HG03460 (cell line): ENCODE results near the gene XNDC1N.
"Not testable (repeated sequence)": the region's sequence is repeated elsewhere in the genome, so short reads cannot be mapped to it uniquely, and the experiment has no call there.

Experiments
- ATAC-seq: cut with Tn5 transposase; IDR thresholded peaks from one replicate; pipeline ENCODE4 v1.9.1; 2021; ENCODE audit not compliant: unreplicated experiment

Gene XNDC1N

GRCh38 chr11:71933141-71933933 lies 4.9 kb upstream of the XNDC1N start:
- no peak for ATAC-seq

DNA sequence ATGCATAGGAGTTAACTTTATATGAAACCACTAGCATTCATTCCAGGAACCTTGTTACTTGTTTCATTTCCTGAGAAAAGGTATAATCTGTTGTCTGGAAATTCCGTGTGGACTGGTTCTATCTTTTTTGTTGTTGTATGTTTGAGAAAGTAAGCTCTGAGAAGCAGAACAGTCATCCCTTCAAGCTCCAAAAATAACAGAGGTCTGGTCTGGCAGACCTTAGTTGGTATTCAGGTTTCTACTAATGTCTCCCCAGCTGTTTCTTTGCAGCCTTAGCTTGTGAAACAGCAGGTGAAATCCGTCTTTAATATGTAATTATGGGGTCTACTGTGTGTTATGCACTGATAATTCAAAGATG lies 2.8 kb upstream of the XNDC1N start:
- no peak for ATAC-seq

DNA sequence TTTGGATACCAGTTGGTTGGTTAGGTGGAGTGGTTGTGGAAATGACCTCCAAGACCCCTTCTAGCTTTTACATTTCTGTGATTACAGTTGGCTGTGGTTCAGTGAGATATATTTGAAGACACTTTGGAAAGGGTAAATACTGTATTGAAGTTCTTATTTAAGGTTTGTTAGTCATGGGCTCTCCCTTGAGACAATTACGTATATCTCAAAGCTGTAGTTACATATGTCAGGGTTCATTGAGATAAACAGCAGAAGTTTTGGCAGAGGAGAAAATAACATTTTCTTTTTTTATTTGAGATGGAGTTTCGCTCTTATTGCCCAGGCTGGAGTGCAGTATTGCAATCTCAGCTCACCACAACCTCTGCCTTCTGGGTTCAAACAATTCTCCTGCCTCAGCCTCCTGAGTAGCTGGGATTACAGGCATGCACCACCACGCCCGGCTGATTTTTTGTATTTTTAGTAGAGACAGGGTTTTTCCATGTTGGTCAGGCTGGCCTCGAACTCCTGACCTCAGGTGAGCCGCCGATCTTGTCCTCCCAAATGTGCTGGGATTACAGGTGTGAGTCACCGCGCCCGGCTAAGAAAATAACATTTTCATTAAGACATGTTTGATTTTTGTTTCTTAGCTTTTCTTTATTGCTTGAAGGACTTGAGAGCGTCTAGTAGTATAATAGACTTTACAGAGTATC lies 2.3 kb upstream of the XNDC1N start:
- no peak for ATAC-seq

DNA sequence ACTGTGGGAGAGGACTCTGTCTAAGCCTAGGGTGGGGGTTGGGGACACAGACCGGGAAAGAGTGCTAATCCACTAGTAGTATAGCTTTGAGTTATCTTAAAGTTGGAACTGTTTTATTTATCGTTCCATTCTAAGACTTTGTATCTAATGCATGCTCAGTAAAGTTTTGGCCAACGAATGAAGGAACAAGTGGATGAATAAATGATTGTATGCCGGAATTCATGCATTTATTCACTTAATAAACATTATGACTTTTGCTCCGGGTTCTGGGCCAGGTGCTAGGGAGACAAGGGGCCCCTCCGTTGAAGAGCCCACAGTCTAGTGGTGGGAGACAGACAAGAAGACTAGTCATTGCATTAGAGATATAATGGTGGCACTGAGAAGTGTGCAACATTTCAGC lies 1.1 kb upstream of the XNDC1N start:
- ATAC-seq, result no peak

DNA sequence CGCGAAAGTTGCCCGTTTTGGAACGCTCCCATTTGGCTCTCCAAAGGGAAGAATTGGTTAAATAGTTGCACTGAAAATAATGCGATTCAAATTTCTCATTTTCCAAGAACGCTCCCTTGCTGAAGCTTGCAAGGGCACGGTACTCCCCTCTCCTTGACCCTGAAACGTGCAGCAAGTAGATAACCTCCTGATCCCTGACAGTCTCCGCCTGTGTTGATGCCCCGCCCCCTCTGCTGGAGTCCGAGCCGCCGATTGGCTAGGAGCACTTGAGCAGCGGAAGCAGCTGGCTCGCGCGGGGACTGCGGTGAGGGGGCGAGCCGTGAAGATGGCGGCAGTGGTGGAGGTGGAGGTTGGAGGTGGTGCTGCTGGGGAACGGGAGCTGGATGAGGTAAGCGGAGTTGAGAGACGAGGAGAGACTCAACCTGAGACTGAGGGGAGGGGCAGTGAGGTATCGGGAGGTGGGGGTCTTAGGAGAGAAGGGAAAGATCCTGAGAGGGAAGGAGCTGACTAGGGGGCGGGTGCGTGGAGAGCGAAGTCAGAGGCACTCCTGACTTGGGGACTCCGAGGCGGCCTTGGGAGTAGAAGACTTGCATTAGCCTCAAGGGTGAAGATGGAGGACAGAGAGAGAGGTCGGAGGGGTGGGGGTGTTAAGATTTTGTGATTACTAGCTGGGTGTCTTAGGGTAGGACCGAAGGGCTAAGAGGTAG lies 496 bp upstream of the XNDC1N start, which contains the start of gene RNF121:
RNF121 (plus strand) TSS at position 310 of the 707 bp plus-strand sequence; CDS start at position 326, 16 bp downstream.
- ATAC-seq, result peak; percentile 75

DNA sequence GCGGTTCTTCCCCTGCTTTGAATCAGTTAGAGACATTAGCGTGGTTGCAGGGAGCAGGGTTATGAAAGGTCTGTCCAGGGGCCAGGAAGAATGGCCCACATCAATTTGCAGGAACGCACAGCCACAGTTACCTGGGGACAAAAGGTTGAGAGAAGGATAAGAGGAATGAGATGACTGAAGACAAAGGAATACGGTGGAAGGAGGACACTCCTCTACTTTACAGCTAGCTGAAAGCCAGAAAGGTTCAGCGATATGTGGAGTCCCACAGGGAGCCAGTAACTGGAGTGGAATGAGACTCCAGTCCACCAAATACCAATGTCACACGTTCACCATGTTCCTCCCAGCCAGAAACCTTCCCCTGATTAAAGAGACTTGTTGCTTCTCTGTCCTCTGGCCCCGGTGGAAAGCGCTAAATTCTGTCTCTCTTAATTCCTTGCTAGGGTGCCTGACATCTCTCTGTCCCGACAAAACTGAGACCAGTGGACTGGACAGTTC lies 10.7 kb downstream of the XNDC1N start:
- ATAC-seq, result no peak

DNA sequence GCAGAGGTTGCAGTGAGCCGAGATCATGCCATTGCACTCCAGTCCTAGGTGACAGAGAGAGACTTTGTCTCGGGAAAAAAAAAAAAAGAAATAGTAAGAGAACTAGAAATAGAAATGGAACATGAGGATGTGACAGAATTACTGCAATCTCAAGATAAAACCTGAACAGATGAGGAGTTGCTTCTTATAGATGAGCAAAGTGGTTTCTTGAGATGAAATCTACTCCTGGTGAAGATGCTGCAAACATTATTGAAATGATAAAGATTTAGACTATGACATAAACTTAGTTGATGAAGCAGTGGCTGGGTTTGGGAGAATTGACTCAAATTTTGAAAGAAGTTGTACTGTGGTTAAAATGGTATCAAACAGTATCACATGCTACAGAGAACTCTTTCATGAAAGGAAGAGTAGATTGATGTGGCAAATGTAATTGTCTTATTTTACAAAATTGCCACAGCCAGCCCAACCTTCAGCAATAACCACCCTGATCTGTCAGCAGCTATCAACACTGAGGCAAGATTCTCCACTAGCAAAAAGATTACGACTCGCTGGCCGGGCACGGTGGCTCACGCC lies 13.7 kb downstream of the XNDC1N start:
- ATAC-seq, result no peak

GRCh38 chr11:71913756-71914526 lies 14.5 kb downstream of the XNDC1N start:
- no peak for ATAC-seq

DNA sequence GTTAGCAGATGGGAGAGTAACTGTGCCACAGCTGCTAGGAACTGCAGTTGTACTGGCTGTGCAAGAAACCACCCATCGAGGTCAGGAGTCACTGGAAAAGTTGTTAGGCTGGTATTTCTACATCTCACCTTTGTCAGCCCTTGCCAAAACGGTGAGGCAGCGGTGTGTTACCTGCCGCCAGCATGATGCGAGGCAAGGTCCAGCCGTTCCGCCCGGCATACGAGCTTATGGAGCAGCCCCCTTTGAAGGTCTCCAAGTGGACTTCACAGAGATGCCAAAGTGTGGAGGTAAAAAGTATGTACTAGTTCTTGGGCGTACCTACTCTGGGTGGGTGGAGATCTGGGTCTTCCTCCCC lies 16.4 kb downstream of the XNDC1N start:
- ATAC-seq, result not testable (repeated sequence)

GRCh38 chr11:71911321-71911985 lies 16.9 kb downstream of the XNDC1N start:
- not testable (repeated sequence) for ATAC-seq

DNA sequence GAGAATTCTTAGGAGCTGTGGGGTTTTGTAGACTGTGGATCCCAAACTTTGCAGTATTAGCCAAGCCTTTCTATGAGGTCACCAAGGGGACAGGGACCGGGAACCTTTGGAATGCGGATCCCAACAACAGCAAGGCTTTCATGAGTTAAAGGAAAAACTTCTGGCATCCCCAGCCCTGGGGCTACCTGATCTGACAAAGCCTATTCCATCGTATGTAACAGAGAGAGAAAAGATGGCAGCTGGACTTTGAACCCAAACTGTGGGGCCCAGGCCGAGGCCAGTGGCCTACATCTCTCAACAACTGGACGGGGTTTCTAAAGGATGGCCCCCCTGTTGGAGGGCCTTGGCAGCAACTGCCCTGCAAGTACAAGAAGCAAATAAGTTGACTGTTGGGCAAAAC lies 17.6 kb downstream of the XNDC1N start:
- not testable (repeated sequence) for ATAC-seq

- no peak for ATAC-seq
Measured at GRCh38 chr11:71908218-71908617, 20.2 kb downstream of the XNDC1N start.

GRCh38 chr11:71901137-71901536 lies 27.3 kb downstream of the XNDC1N start:
- not testable (repeated sequence) for ATAC-seq

DNA sequence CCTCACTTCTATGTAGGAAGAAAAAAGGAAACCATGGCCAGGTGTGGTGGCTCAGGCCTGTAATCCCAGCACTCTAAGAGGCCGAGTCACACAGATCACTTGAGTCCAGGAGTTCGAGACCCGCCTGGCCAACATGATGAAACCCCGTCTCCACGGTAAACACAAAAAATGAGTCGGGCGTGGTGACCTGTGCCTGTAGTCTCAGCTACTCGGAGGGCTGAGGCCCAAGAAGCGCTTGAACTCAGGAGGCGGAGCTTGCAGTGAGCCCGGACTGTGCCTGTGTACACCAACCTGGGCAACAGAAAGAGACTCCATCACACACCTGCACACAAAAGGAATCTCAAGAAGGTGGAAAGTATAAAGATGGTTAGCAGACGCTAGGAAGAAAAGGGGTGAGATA lies 32.4 kb downstream of the XNDC1N start:
- no peak for ATAC-seq

DNA sequence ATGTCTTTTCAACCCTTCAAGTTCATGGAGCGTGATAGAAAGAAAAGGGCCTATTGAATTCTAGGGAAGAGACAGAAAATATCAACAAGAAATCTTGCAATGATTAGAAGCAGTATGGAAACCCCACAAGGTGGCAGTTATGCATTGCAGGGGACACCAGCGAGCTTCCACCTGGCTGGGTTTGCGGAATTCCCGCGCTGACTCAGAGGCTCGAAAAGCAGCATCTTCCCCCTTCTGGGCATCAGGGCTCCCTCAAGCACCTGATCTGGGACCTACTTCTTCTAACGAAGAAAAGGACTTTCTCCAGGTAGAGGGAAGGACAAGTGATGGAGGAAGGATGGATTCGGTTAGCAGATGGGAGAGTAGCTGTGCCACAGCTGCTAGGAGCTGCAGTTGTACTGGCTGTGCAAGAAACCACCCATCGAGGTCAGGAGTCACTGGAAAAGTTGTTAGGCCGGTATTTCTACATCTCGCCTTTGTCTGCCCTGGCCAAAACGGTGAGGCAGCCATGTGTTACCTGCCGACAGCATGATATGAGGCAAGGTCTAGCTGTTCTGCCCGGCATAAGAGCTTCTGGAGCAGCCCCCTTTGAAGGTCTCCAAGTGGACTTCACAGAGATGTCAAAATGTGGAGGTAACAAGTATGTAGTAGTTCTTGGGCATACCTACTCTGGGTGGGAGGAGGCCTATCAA lies 39.1 kb downstream of the XNDC1N start:
- ATAC-seq, result not testable (repeated sequence)

DNA sequence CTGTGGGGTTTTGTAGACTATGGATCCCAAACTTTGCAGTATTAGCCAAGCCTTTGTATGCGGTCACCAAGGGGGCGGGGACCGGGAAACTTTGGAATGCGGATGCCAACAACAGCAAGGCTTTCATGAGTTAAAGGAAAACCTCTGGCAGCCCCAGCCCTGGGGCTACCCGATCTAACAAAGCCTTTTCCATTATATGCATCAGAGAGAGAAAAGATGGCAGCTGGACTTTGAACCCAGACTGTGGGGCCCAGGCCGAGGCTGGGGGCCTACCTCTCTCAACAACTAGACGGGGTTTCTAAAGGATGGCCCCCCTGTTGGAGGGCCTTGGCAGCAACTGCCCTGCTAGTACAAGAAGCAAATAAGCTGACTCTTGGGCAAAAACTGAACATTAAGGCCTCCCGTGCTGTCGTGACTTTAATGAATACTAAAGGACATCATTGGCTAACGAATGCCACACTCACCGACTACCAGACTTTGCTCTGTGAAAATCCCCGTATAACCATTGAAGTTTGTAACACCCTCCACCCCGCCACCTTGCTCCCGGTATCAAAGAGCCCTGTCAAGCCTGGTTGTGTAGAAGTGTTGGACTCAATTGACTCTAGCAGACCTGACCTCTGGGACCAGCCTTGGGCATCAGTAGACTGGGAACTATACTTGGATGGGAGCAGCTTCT lies 39.9 kb downstream of the XNDC1N start:
- ATAC-seq, result not testable (repeated sequence)

- ATAC-seq, result not testable (repeated sequence)
Measured at GRCh38 chr11:71885806-71886205, 42.6 kb downstream of the XNDC1N start.
